Retina (tissue), 1 donor: ENCODE data around the gene CBY1.
"Not testable (repeated sequence)": the region's sequence is repeated elsewhere in the genome, so short reads cannot be mapped to it uniquely, and the experiment has no call there.

Experiments
- DNase-seq: peaks from one replicate; pipeline ENCODE4 v3.0.0-alpha.2; 2016

CBY1 gene

DNA sequence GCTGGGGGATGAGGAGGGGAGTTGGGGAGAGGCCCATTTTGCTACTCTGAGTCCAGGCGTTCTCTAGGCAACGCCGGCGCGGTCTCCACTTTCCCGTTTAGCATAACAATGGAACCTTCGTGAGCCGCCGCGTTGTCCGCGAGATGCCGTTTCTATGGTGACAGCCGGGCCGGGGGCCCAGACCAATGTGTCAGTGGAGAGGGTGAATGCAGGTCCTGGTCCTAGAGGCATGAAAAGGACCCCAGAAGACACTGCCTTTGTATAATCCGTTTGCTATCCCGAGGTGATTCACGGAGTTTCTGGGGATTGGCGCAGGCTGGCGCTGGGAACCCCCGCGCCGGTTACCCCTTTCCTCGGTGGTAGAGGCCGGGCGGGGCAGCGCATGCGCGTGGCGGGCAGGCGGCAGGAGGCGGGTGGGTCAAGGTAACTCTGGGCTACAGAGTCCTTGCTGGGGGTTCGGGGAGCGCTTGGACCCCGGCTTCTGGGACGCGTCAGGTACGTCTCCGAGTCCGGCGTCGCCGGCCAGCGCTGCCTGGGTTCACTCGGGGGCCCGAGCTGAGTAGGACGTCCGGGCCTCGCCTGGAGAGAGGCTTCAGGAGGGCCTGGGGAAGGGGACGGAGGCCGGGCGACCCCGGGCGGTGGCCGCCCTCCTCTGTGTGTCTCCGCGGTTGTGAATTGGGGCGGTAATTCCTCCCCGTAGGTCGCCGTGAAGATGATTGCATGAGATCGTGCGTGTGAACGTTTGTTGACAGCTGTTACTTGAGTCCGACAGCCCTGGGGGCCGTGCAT lies at the start of gene CBY1, which contains the start of gene FAM227A:
Gene CBY1 (plus strand): TSS at position 383 of the 789 bp plus-strand sequence. CDS start 11,417 bp downstream, outside the sequence.
Gene FAM227A (minus strand): TSS at position 137 of the 789 bp plus-strand sequence. CDS start 6,224 bp downstream, outside the sequence.
- DNase-seq: peak; percentile 98

- DNase-seq: no peak
Observed at GRCh38 chr22:38607680-38608079, 48.8 kb upstream of the CBY1 start.

- DNase-seq: no peak
Observed at GRCh38 chr22:38608992-38609750, 47.3 kb upstream of the CBY1 start.

DNA sequence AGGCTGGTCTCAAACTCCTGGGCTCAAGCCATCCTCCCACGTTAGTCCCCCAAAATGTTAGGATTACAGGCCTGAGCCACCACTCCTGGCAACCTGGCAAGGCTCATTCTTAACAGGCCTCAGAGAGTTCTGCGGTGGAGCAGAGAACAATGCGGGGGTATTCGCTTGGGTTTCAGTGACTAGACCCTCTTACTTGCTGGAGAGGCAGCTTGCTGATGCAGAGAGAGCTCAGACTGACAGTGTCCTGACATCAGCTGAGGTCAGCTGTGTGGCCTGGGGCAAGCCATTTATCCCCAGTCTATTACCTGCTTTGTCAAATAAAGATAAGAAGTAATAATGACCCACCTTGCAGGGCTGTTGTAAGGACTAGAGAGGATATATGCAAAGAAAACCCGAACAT lies 46.2 kb upstream of the CBY1 start:
- DNase-seq: no peak

DNA sequence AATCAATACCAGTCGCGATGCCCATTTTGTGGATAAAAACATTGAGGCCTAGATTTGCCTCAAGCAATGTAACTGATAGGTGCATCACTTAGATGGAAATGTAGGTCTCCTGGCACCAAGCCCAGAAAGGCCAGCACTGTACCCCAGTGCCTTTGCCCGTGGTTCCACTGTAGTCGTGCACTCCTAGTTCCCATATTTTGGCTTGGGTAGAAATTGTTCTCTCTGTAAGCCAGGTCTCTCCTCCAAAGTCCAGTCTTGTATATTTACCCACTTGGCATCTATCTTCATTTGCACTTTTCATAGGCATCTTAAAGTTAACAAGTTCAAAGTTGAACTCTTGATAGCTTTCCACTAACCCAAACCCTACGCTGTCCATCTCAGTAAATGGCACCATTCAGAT lies 44.9 kb upstream of the CBY1 start:
- DNase-seq: no peak

DNA sequence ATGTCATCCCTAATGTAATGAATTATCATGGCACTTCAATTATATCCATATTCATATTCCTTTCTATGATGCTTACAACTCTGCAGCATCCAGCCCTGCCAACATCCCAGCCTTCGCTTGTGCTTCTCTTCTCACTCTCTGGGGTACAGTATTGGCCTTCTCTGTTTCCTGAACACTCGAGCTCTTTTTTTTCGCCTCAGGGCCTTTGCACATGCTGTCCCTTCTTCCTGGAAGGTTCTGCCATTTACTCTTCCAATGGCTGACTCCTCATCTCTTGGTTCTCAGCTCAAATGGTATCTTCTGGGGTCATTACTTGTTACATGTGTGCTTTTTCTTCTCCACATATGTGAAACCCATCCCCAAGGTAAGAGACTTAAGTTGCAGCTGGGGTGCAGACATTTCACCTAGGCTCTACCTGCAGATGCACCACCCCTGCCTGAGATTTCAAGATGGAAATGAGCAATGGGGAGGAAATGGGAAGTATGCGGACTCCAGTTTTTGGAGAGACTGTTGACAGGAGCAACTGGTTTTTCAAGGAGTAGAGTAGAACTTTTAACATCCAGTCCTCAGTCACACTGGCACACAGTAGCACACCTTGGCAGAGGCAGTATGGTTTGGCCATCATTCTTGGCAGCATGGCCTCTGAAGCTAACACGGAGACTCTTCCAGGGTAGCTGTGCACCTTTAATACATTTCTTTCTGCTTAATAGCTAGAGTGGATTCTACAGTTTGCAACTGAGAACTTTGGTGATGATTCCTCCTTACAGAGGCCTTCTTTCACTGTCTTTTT lies 44.0 kb upstream of the CBY1 start:
- no peak for DNase-seq

DNA sequence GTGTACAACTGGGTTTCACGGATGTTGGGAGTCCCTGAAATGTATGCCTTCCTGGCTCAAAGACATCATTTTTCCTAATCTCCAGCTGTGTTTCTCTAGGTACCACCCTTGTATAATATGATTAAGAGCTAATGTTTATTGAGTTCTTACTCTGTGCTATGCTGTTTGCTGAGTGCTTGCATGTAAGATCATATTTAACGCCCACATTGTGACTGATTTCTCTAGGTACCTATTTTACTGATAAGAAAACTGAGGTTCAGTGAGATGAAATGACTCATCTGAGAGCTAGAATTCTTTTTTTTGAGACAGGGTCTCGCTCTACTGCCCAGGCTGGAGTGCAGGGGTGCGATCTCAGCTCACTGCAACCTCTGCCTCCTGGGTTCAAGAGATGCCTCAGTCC lies 42.9 kb upstream of the CBY1 start:
- no peak for DNase-seq

- DNase-seq: no peak
Observed at GRCh38 chr22:38614332-38615063, 41.9 kb upstream of the CBY1 start.

GRCh38 chr22:38615064-38615405 lies 41.4 kb upstream of the CBY1 start:
- not testable (repeated sequence) for DNase-seq

DNA sequence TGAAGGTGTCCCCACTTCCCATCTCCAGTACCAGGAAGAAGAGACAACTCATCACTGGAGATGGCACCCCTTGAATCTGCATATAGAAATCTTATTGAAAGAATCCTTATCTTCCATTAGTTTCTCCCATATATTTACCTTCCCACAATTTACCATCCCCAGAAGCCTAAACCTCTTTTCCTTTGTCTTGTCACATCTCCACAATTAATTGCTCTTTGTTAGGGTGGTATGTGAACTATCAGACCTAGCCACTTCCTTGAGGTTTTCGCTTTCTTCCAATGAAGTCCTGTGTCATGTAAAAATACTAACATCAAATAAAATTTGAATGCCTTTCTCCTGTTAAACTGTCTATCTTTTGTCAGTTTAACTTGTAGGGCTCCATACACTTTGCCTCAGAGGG lies 38.2 kb upstream of the CBY1 start:
- DNase-seq: no peak

DNA sequence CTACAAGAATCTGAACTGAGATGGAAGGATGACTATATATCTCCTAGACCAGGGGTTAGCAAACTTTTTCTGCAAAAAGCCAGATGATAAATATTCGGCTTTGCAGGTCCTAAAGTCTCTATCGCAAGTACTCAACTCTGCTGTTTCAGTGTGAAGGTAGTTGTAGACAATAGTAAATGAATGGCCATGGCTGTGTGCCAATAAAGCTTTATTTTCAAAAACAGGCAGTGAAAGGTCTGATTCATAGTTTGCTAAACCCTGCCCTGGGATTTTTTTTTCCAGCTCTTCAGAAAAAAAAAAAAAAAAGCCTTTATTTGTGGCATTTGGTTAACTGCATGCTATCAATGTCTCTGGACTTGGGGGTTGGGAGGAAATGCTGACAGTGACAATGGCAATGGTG lies 37.8 kb upstream of the CBY1 start:
- no peak for DNase-seq

DNA sequence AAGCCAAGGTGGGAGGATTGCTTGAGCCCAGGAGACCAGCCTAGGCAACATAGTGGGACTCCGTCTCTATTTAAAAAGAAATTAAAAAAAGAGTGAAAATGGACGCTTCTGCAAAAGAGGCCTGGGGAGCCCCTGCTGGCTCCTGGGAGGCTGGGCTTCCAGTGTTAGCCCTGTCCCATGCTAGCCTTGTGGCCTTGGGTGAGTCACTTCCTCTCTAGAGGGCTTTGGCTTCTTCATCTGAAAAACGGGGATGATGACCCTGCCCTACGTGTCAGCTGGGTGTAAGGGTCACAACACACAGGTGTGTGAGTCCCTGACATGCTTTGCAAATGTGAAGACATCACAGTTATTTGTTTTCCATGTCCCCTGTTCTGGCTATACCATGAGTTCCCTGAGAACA lies 33.1 kb upstream of the CBY1 start:
- DNase-seq: no peak

DNA sequence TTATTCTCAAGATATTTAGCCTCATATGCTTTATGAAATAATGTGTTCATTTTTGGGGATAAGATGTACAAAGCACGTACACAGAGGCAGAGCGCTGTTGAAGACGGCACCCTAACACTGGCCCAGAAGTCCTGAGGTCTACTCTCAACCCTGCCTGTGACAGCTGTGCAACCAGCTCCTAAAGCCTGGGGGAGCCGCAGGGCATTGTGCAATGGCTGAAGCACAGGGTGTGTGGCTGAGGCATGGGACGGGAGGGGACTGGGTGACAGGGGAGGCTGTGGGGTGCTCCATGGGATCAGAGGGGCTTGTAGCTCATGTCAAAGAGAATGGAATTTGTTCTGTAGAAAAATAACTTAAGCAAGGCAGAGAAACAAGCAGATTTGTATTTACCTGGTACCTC lies 28.0 kb upstream of the CBY1 start:
- DNase-seq: no peak

GRCh38 chr22:38629108-38629507 lies 27.3 kb upstream of the CBY1 start:
- DNase-seq: no peak

DNA sequence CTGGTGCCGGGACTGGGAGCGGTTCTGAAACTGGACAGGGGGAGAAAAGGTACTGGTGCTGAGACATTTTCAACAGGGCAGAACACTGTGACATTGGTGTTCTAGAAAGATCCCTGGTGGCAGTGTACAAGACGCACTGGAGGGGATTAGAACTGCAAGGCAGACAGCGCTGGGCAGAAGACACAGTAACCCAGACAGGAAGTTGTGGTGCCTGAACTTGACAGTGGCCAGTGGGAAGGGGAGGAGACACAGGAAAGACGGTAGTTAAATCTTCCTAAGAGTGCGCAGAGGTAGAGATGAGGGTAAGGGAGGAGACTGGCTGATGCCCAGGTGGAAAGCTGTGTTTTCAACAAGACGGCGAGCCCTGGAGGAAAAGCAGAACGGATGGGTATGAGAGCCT lies 24.7 kb upstream of the CBY1 start:
- no peak for DNase-seq

DNA sequence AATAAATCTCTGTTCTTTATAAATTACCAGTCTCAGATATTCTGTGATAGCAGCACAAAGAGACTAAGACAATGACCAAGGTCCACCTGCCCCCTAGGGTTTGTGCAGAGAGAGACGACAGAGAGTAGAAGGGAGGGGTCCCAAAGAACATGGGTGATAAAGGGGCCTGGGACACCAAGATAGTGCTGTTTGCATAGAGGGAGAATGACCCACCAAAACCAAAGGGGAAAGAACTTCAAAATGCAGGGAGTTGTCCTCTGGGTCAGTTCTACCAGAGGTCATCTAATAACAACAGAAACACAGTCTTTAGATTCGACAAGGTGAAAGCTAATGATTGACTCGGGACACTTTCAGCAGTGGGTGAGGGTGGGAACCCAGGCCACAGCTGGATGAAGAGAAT lies 23.9 kb upstream of the CBY1 start:
- no peak for DNase-seq

DNA sequence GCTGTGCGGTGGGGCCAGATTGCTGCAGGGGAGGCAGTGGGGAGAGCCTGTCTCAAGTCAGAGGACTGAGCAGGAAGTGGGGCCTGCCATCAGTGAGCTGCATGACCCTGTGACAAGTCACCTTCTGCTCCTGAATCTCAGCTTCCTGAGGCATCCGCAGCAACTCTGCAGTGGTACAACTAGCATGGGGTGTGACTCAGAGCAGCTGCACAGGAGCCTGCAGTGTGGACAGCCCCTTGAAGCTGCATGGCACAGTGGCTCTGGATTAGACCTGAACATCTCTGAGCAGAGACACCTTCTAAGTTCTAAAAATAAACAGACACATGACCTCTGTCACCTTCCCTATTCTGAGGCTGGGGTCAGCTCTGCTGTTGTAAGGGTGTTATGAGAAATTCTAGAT lies 18.2 kb upstream of the CBY1 start:
- DNase-seq: no peak

DNA sequence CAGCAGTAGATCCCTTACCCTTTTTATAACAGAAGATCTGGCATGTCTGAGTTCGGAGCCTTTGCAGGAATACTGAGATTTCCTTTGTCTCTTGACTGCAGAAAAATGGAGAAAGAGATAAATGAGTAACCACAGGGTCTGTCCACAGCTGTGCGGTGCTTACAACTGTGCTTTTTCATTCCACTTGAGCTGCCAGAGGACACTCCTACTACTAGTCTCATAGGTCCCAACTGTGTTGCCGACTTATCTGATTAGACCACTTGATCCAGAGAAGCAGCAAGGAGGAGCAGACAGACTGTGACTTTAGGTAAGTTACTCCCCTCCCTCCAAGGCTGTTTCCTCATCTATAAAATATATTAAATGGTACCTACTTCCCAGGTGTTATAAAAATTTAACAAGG lies 17.7 kb upstream of the CBY1 start:
- no peak for DNase-seq

DNA sequence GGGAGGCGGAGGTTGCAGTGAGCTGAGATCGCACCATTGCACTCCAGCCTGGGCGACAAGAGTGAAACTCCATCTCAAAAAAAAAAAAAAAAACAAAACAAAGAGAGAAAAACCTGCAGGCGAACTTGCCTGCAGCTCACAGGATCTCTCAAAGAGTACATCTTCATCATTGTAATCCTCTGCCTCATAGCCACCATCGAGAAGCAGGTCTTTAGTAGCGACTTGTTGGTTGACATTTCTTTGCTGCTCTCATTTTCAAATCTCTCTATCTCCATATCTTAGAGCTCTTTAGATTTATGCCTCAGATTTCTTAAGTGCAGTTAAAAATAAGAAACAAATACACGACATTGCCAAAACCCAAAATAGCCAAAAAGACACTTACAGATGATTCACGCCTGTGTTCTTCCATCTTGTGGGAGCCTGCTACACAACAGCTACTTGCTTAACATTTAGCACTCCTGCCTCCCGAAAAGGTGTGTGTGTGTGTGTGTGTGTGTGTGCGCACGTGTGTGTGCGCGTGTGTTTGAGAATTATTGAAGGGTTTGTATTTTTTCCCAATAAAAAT lies 14.9 kb upstream of the CBY1 start:
- no peak for DNase-seq

- not testable (repeated sequence) for DNase-seq
Observed at GRCh38 chr22:38644245-38644644, 12.2 kb upstream of the CBY1 start.

- no peak for DNase-seq
Observed at GRCh38 chr22:38645430-38645829, 11.0 kb upstream of the CBY1 start.

DNA sequence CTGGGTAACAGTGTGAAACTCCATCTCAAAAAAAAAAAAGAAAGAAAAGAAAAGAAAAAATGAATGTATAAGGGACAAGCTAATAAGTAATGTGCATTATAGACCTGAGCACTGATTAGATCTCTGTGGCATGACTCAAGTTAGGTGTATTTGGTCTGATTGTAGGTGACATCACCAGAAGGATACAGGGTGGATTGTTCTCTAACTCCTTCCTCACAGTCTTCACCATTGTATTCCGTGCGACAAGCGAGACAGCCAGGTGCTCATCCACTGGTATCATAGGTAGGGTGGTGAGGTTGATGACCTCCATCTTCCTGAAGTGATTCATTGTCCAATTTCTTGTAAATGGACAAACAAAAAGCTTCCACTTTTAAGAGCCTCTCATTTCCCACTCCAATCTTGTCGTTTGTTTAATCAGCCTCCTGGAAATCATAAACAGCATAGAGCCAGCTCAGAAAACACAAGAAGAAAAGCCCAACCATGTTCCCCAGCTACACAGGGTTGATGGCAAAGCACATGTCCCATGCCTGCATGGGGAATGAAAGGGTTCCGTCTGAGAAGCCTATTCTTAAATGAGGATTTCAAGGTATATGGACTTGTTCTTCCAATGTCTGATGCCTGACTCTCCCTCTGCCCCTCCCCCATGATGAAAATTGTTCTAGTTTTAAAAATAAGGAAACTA lies 6.5 kb upstream of the CBY1 start:
- DNase-seq: no peak
